GM13976 (cell line): ENCODE data around the gene SLIT3.

Source experiments
- DNase-seq: peaks from one replicate; pipeline ENCODE4 v3.0.0; 2012; ENCODE audit warnings: low spot score
- CTCF ChIP-seq: IDR thresholded peaks from 2 replicates; pipeline ENCODE4 v1.5.1; 2012; ENCODE audit warnings: borderline replicate concordance, mild to moderate bottlenecking; ENCODE audit not compliant: insufficient read depth; ENCODE audit errors: extremely low read depth, missing control alignments, control extremely low read depth
- in situ Hi-C: fragments of 300-500 bp; cut with MboI; formaldehyde crosslinking; loops from one replicate; pipeline ENCODE4 v1.12.0; 2022; ENCODE audit warnings: low sequenced_read_pairs, mixed read lengths, inconsistent platforms; ENCODE audit not compliant: unreplicated experiment

Gene SLIT3

GRCh38 chr5:168669156-168669555 lies 631.8 kb downstream of the SLIT3 start:
- in situ Hi-C loops = no loop called here
- TF ChIP-seq CTCF = no peak
- DNase-seq = no peak

GRCh38 chr5:168668078-168668477 lies 632.9 kb downstream of the SLIT3 start:
- no peak for TF ChIP-seq CTCF
- in situ Hi-C loops = no loop called here
- no peak for DNase-seq

- no peak for TF ChIP-seq CTCF
- in situ Hi-C loops = no loop called here
These were observed 633.6 kb downstream of the SLIT3 start for GRCh38 chr5:168667301-168667840.

GRCh38 chr5:168666356-168666755 lies 634.6 kb downstream of the SLIT3 start:
- in situ Hi-C loops = no loop called here
- DNase-seq = no peak
- TF ChIP-seq CTCF = no peak

More at GRCh38 chr5:168667301-168667840, 633.6 kb downstream of the SLIT3 start:
- DNase-seq = no peak

GRCh38 chr5:168663276-168664004 lies 637.5 kb downstream of the SLIT3 start:
- DNase-seq = no peak
- in situ Hi-C loops = no loop called here
- no peak for TF ChIP-seq CTCF

GRCh38 chr5:168661593-168662485 lies 639.1 kb downstream of the SLIT3 start:
- in situ Hi-C loops = no loop called here
- no peak for TF ChIP-seq CTCF
- DNase-seq = no peak
